Measurements from ENCODE around the gene FAIM2. TPM values are rescaled to one million over a fixed set of nuclear protein-coding genes. Genes with fewer than 3 reads are reported as not detected.

Gene FAIM2
- total and polyA plus RNA-seq, 9 of the 15 experiments (the other 6 are each of a cell fraction or from before 2014, with no cell fraction given): 0.01 to 0.10 TPM; not detected in 7

DNA sequence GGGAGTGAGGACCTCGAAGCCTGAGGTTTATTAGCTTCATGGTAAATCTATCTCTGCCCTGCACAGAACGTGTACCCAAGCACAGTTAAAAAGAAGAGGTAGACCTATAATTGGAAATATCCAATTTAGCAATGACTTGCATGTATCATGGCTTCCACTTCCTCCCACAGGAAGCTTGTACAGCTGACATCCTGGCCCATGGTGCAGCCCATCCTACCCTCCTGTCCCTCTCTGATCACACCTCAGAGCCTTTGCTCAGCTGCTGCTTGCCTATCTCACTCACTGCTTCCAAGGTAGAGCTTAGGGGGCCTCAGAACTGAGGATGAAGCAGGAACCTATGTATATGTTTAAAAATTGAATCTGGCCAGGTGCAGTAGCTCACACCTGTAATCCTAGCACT lies 56.5 kb downstream of the FAIM2 start:
- H3K4me2 ChIP-seq (ENCODE audit: insufficient read depth, low read length): no peak overlapping the region

More for the DNA sequence above, 56.5 kb downstream of the FAIM2 start:
- Histone ChIP-seq H2AFZ (ENCODE audit: low read depth, low read length) (no peak overlapping the region), H3K79me2 (ENCODE audit: control insufficient read depth, insufficient read depth, low read length) (peaks cover 12% of the 10 kb centered on the region), H4K20me1 (replicated peaks; ENCODE audit: control insufficient read depth, insufficient read depth, low read length) (no peaks in the 10 kb centered on the region), H3K27ac (ENCODE audit: extremely low read depth, low read depth, low read length) (no peak overlapping the region), H3K4me1 (replicated peaks in 1 of 2; ENCODE audit: control insufficient read depth in 2 of 2, insufficient read depth in 2 of 2, low read length in 2 of 2) (peaks cover 10% of the 10 kb centered on the region in 2 experiments; a peak in 4 of 5 replicates), H3K4me3 (no peak overlapping the region), H3K9ac (ENCODE audit: insufficient read depth in 1 of 2, low read depth in 2 of 2, low read length in 2 of 2) (no peak overlapping the region), H3K9me3 (replicated peaks; ENCODE audit: control insufficient read depth, insufficient read depth, low read depth, low read length) (no peaks in the 10 kb centered on the region), H3K36me3 (ENCODE audit: control insufficient read depth, insufficient read depth, low read length) (no peaks in the 10 kb centered on the region), H3K27me3 (ENCODE audit: control insufficient read depth in 2 of 2, insufficient read depth in 2 of 2, low read length in 2 of 2) (peaks cover 9 to 14% of the 10 kb centered on the region in 2 experiments; a peak in 3 of 5 replicates), H3K9me1 (ENCODE audit: control insufficient read depth, insufficient read depth, low read length) (no peaks in the 10 kb centered on the region)
- ChIA-PET POLR2A (no interaction called here), CTCF (ENCODE audit: low intra/inter-chr PET ratio) (no interaction called here)
- DNase-seq (ENCODE audit: extremely low read depth in 1 of 4, low spot score in 3 of 4) (no peak), FAIRE-seq (no peak), ATAC-seq (no peak)
- intact Hi-C loops (cut with micrococcal nuclease) (no loop called here), in situ Hi-C loops (cut with MboI) (no loop called here)
- 0% methylated on average over 2 of the region's 2 CpGs for WGBS (ENCODE audit: insufficient coverage, low coverage, missing lambda C conversion rate)
- TF ChIP-seq, protein P1, sequence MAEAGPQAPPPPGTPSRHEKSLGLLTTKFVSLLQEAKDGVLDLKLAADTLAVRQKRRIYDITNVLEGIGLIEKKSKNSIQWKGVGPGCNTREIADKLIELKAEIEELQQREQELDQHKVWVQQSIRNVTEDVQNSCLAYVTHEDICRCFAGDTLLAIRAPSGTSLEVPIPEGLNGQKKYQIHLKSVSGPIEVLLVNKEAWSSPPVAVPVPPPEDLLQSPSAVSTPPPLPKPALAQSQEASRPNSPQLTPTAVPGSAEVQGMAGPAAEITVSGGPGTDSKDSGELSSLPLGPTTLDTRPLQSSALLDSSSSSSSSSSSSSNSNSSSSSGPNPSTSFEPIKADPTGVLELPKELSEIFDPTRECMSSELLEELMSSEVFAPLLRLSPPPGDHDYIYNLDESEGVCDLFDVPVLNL (CRISPR knock-in tag; IDR thresholded peaks at IDR 0.05; ENCODE audit: low read depth): no peak
- TF ChIP-seq ZNF707 (CRISPR knock-in tag; conservative IDR thresholded peaks at IDR 0.05) (no peak), SETDB1 (IDR thresholded peaks at IDR 0.05; ENCODE audit: low read length) (no peak), SPI1 (IDR thresholded peaks at IDR 0.05; ENCODE audit: borderline replicate concordance, low read depth, low read length) (peak; percentile 40; the same call in 1 of the 2 replicates), MYNN (IDR thresholded peaks at IDR 0.05) (no peak), MYNN (CRISPR knock-in tag; IDR thresholded peaks at IDR 0.05) (no peak), POLR2AphosphoS2 (IDR thresholded peaks at IDR 0.05; ENCODE audit: low read length) (no peak), NFE2 (IDR thresholded peaks at IDR 0.05; ENCODE audit: low read depth) (0 out of 2 replicates have a peak, but pooled peaks have one; percentile 10), NRF1 (conservative IDR thresholded peaks at IDR 0.05 in 1 of 2, IDR thresholded peaks at IDR 0.05 in 1 of 2) (no peak)
- TF ChIP-seq, protein P2, sequence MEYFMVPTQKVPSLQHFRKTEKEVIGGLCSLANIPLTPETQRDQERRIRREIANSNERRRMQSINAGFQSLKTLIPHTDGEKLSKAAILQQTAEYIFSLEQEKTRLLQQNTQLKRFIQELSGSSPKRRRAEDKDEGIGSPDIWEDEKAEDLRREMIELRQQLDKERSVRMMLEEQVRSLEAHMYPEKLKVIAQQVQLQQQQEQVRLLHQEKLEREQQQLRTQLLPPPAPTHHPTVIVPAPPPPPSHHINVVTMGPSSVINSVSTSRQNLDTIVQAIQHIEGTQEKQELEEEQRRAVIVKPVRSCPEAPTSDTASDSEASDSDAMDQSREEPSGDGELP (CRISPR knock-in tag; IDR thresholded peaks at IDR 0.05; ENCODE audit: borderline replicate concordance): 0 out of 2 replicates have a peak, but pooled peaks have one; percentile 12
- no TSS peak for BruUV-seq (replicated peaks)
